ENCODE data around the gene P2RY8.
"Not testable (repeated sequence)": the region's sequence is repeated elsewhere in the genome, so short reads cannot be mapped to it uniquely, and the experiment has no call there.

The P2RY8 gene, protein sequence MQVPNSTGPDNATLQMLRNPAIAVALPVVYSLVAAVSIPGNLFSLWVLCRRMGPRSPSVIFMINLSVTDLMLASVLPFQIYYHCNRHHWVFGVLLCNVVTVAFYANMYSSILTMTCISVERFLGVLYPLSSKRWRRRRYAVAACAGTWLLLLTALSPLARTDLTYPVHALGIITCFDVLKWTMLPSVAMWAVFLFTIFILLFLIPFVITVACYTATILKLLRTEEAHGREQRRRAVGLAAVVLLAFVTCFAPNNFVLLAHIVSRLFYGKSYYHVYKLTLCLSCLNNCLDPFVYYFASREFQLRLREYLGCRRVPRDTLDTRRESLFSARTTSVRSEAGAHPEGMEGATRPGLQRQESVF

DNA sequence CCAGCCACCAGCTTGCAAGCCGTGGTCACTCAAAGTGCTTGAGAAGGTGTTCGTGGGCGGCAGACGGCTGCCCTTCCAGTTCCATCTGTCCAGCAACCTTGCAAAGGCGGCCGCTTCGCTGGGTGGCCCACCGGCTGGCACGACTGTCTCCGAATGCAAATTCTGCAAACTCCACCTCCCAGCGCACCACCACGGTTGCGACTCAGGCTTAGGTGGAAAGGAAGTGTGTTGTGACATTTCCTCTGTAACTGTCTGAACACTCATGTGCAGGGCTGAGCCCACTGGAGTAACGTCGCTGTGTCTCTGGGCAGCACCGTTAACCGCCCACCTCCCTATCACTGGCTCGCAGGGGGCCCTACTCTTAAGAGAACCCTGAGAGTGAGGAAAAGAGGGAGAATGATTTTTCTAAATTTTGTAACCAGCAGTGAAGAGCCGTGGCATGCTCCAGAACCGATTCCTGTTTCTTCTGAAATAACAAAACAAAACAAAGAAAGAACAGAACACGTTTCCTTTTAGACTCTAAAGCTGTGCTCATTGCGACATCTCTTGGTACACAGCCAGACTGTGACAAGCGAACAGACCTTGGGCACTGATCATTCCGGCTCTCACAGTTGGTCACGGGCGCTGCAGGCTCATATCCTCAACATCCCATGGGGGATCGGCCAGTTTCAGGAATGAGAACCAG, at the start of gene P2RY8:
Gene P2RY8, minus strand, starts transcription at position 155 of the 685 bp plus-strand sequence. CDS start 70,627 bp downstream, outside the sequence.
- DNase-seq: no peak

DNA sequence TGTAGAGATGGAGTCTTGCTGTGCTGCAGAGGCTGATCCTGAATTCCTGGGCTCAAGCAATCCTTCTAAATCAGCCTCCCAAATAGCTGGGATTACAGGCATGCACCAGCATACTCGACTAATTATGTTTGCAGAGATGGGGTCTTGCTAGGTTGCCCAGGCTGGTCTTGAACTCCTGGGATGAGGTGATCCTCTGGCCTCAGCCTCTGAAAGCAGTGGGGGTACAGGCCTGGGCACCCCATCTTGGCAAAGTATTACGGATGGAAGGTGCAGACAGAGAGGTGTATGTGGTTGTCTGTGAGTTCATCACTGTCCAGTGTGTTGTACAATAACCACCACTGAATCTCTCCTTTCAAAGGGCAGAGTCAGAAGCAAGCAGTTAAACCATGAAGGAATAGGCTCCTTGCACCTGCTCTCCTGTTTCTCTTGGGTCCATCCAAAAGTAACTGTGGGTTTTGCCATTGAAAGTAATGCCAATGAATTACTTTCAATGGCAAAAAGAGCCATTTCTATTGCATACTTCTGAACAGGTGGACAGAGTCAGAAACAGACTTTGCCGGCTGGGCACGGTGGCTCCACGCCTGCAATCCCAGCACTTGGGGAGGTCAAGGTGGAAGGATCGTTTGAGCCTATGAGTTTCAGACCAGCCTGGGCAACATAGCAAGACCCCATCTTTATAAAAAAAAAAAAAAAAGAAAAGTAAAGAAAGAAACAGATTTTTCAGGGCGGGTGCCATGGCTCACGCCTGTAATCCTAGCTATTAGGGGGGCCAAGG, 47.4 kb upstream of the P2RY8 start:
- no peak for DNase-seq

DNA sequence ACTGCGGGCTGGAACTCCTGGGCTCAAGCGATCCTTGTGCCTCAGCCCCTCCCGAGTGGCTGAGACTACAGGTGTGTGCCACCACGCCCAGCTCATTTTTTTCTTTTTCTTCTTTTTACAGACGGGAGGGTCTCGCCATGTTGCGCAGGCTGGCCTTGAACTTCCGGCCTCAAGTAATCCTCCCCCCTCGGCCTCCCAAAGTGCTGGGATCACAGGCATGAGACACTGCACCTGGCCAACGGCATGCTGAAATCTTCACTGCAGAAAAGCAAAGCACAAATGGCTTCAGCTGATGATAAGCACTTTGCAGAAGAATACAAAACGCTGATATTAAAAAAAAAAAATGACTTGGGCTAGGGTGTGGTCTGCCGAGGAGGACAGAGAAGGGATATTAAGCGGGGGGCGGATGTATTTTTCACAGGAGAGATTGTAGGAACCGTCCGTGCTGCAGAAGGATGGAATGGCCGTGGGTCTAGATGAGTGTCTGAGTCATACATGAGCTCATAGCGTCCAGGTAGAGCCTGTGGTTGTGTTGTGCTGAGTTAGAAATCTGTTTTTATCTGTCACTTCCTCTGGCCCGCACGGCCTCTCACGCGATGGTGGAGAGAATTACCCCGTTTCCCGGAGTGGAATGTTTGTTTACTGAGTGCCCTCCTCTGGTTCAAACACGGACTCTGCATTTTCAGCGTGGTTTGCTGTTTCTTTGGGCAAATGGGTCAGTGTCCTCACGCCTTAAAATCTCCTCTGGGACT, 45.9 kb upstream of the P2RY8 start:
- DNase-seq: no peak

DNA sequence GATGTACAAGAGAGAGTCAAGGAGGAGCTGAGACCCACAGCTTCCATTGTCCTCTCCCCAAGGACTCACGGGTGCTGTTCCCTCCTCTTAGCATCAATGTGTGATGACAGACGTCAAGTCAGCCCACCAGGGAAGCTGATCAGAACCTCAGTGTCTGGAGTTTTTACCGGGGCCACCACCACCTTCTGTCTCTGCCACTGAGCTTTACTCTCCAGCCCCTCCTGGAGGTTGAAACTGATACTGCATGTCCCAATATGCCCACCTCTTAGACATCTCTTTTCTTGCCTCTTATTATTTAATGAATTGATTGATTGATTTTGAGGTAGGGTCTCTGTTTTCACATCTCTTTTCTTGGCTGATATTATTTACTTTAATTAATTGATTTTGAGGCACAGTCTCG, 44.1 kb upstream of the P2RY8 start:
- no peak for DNase-seq

DNA sequence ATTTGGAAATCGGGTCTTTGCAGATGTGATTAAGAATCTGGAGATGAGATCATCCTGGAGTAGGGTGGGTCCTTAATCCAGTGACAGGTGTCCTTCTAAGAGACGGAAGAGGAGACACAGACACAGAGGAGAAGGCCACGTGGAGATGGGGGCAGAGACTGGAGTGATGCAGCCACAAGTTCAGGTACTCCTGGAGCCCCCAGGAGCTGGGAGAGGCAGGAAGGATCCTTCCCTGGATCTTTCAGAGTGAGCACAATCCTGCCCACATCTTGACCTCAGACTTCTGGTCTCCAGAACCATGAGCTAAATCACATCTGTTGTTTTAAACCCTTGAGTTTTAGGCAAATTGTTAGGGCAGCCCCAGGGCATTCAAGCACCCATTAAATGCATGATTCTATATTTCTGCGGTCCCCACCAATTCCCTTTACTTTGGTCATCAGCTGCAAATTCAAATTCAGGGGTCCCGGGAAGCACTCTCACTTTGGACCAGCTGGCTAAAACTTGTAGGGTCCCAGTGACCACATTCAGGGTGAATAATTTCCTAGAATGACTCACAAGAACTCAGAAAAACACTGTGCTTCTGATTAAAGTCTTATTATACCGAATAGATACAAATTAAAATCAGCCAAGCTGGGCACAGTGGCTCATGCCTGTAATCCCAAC, 41.7 kb upstream of the P2RY8 start:
- no peak for DNase-seq

DNA sequence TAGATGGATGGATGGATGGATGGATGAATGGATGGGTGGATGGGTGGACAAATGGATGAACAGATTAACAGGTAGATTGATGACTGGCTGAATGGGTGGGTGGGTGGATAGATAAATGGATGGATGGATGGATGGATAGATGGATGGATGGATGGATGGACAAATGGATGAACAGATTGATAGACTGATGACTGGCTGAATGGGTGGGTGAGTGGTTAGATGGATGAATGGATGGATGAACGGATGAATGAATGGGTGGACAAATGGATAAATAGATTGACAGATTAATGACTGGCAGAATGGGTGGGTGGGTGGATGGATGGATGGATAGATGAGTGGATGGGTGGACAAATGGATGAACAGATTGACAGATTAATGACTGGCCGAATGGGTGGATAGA, 40.9 kb upstream of the P2RY8 start:
- DNase-seq: no peak

DNA sequence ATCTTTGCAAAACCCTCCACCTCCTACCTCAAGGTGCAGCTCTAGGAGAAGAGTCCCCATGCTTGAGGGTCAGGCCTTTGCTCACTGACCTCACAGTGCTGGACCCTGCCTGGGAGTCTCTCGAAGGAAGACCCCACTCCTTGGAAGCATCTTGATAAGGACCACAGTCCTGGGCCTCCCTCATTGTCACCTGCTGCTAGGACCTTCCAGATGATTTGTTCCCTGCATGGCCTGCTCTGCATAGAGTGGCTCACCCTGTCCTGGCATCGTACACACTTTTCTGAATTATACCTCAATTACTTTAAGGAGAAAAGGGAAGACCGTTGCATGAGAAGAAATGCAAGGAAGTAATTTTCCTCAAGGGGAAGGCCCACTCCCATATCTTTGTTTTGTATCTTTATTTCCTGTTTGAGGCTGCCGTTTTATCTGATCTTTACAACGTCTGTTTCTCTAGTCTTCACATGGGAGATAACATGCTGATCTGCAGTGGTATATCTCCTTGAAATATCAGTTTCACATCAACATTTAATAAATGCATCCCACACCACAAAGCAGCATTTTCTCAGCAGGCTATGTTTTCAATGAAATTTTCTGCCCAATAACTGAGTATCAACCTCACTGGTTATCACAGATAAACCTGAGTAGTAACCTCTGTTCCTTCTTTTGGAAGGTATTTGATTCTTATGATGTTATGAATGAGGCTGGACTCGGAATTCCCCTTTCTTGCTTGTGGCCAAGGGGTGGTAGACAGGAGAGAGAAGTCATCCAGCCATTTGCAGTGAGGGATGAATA, 39.4 kb upstream of the P2RY8 start:
- DNase-seq: no peak

DNA sequence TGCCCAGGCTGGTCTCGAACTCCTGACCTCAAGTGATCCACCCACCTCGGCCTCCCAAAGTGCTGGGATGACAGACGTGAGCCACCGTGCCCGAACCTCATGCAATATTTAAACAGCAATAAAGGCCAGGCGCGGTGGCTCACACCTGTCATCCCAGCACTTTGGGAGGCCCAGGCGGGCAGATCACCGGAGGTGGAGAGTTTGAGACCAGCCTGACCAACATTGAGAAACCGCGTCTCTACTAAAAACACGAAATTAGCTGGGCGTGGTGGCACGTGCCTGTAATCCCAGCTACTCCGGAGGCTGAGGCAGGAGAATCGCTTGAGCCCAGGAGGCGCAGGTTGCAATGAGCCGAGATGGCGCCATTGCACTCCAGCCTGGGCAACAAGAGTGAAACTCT, 37.2 kb upstream of the P2RY8 start:
- not testable (repeated sequence) for DNase-seq

DNA sequence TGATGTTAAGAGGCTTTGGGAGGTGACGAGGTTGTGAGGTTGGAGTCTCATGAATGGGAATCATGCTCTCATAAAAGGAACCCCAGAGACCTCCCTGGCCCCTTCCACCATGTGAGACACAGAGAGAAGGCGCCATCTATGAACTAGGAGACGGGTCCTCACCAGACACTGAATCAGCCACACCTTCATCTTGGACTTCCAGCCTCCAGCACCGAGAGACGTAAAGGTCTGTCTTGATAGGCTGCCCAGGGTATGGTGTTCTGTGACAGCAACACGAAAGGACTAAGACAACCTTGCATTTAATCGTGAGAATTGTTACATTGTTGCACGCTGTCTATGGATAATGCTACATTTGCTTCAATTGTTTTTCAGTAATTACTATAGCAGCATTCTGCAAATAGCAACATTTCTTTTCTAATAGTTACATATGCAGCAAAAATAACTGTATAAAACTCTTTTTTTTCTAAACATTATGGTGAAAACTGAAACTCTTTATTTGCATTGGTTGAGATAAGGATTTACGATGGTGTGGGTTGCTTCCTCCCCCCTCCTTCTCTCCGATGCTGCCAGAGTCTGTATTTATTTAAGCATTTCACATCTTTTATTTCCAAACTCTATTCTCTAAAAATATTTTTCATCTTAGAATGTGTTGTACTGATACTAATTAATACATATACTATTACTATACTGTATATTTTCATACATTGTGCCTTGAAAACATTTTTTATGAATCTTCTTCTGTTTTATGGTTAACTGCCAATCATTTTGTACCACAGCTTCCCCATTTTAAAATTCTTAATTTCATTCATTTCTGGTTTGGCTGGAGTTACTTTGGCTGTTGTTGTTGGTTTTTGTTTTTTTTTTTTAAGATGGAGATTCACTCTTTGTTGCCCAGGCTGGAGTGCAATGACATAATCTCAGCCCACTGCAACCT, 28.0 kb upstream of the P2RY8 start:
- no peak for DNase-seq

DNA sequence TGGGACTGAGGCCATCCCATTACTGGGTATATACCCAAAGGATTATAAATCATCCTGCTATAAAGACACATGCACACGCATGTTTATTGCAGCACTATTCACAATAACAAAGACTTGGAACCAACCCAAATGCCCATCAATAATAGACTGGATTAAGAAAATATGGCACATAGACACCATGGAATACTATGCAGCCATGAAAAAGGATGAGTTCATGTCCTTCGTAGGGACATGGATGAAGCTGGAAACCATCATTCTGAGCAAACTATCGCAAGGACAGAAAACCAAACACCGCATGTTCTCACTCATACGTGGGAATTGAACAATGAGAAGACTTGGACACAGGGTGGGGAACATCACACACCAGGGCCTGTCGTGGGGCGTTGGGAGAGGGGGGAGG, 27.1 kb upstream of the P2RY8 start:
- DNase-seq: not testable (repeated sequence)

DNA sequence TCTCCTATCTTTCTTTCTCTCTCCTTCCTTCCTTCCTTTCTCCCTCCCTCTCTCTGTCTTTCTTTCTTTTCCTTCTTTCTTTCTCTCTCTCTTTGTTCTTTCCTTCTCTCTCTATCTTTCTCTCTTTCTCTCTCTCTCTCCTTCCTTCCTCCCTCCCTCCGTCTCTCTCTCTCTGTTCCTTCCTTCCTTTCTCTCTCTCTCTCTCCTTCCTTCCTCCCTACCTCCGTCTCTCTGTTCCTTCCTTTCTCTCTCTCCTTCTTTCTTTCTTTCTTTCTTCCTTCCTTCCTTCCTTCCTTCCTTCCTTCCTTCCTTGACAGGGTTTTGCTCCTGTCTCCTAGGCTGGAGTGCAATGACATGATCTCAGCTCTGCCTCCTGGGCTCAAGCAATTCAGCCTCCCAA, 24.2 kb upstream of the P2RY8 start:
- DNase-seq: no peak

DNA sequence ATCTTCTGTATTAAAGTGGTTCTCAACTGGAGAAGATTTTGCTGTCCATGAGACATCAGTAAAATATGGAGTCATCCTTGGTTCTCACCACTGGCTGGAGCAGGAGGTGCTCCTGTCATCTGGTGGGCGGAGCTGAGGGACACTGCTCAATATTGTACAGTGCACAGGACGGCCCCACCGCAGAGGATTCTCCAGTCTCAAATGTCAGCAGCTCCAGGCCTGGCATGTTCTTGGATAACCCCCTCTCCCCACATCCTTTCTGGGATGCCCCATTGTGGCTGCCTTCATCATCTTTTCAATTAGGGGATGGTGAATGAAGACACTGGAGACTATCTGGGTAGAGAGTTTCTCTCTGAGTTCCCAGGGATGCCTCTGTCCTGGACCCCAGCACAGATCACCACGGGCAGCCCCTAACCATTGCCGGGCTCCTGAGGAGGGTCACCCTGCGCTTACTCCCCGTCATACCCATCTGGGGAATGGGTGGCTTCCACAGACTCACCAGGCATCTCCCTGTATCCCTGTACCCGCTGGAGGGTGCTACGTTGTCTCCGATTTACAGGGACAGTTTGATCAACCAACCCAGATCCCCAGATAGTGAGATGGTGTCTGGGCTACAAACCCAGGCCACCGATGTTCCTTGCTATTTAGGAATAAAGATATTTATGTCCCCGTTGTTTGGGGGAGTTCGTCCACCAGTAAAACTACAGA, 21.9 kb upstream of the P2RY8 start:
- no peak for DNase-seq

DNA sequence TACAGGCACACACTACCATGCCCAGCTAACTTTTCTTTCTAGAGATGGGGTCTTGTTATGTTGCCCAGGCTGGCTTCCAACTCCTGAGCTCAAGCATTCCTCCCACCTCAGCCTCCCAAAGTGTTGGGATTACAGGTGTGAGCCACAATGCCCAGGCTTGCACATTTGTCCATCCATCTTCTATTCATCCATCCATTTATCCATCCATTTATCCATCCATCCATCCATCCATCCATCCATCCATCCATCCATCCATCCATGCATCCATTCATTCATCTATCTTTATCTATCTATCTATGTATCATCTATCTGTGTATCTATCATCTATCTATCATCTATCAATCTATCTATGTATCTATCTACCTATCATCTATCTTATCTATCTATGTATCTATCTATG, 20.5 kb upstream of the P2RY8 start:
- not testable (repeated sequence) for DNase-seq

DNA sequence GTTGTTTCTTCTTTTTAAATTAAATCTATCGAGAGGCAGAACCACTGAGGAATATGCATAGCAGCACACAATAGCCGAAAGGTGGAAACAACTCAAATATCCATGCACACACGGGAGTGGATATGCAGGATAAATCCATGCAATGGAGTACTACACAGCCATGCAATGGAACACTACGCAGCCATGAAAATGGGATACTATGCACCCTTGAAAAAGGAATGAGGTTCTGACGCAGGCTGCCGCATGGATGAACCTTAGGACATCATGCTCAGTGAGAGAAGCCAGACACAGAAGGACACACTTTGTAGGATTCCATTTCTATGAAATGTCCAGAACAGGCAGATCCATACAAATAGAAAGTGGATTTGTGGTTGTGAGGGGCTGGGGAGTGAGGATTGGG, 18.4 kb upstream of the P2RY8 start:
- DNase-seq: no peak

DNA sequence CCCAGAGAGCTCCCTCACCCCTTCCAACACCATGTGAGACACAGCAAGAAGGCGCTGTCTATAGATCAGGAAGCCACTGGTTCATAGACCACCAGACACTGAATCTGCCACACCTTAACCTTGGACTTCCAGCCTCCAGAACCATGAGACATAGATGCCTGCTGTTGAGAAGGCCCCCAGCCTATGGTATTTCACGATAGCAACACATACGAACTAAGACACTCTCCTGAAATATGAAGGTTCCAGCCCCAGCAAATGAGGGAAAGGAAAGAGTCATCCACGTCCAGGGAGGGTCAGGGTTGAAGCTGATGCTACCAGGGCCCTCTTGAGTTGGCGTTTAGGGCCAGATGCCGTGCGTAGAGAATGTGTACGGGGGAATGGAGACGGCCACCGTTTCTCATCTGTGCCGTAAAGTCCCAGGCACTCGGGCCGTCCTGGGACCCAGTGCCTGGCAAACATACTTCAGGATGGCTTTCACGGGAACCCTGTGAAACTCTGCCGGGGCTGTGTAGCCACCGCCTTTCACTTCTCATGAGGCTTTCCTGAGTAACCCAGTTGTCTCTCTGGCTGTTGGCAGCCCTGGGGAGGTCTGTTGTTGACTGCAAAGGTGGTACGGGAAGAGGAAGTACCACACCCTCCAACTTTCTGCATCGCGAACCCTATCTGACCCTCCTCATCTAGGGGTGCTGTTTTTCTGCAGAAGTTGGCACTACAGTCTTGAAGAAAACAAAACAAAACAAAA, 17.7 kb upstream of the P2RY8 start:
- DNase-seq: no peak

DNA sequence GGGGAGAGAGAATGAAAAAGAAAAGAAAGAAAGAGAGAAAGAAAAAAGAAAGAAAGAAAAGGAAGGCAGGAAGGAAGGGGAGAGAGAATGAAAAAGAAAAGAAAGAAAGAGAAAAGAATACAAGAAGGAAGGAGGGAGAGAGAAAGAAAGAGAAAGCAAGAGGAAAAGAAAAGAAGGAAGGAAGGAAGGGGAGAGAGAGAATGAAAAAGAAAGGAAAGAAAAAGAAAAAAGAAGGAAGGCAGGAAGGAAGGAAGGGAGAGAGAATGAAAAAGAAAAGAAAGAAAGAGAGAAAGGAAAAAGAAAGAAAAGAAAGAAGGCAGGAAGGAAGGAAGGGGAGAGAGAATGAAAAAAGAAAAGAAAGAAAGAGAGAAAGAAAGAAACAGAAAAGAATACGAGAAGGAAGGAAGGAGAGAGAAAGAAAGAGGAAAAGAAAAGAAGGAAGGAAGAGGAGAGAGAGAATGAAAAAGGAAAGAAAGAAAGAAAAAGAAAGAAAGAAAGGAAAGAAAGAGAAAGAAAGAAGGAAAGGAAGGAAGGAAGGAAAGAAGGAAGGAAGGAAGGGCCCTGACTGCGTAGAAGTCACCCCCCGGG, 15.1 kb upstream of the P2RY8 start:
- no peak for DNase-seq

DNA sequence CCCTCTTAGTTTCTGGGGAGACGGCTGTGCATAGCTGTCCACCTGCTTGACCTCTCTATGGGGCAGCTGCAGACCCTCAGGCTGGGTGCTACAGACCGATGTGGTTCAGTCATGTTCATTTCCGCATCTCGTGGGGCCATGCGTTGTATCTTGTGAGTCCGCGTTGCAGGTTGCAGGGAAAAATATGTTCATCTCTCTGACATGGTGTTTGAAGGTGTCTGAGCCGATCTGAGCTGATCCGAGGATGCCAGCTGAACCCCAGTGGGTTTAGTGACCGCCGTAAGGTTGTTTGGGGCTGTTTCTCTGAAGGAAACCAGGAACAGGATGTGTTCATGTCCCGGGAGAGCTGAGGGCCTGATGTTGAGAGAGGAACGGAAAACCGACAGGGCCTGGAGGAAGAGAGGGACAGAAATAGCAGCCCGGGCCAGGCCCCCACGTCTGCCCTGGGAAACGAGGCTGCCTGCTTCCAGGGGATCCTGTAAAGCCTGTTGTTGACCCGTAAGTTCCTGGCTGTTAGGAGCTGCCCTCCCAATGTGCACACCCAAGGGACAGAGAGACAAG, 9.8 kb upstream of the P2RY8 start:
- no peak for DNase-seq

DNA sequence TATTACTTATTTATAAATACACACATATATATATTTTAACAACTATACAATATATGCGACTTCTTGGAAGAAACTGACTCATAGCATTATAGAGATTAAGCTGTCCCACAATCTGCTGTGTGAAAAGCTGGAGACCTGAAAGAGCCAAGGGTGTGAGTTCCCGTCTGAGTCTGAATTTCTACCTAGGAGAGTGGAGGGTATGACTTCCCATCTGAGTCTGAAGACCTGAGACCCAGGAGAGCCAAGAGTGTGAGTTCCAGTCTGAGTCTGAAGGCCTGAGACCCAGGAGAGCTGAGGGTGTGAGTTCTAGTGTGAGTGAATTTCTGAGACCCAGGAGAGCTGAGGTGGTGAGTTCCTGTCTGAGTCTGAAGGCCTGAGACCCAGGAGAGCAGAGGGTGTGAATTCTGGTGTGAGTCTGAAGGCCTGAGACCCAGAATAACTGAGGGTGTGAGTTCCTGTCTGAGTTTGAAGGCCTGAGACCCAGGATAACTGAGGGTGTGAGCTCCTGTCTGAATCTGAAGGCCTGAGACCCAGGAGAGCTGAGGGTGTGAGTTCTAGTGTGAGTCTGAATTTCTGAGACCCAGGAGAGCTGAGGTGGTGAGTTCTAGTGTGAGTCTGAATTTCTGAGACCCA, 8.9 kb upstream of the P2RY8 start:
- DNase-seq: no peak
